ENCODE results near the gene KCNAB1.

Gene KCNAB1

DNA sequence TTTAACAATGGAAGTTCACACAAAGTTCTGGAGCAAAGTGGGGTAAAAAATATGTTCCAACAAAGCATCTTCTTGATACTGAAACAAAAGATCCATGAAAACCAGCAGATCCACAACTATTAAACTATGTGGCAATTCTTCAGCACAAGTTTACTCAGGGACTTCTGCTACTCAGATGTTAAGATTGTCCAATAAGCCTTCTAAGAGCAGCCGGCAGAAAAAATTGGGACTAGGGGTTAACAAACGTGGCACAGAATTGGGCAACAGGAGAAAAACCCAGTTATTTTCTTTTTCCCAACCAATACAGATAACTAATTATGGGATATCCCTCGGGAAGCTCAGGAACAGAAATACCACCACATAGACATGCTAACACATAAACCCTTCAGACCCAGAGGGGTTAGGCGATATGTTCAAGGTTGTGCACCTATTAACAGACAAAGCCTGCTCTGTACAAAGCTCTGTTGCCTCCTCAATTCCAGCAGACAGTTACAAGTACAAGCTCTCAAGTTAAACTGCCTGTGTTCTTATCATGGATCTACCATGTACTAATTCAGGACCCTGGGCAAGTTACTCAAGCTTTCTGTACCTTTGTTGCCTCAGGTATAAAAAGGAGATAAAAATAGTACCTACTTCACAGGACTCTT, 427.8 kb downstream of the KCNAB1 start:
- Histone ChIP-seq H3K36me3 (ENCODE audit: insufficient read depth, low read length) (peaks cover 99% of the 10 kb centered on the region), H3K27ac (ENCODE audit: low read depth, low read length, poor library complexity, severe bottlenecking) (no peak overlapping the region)

DNA sequence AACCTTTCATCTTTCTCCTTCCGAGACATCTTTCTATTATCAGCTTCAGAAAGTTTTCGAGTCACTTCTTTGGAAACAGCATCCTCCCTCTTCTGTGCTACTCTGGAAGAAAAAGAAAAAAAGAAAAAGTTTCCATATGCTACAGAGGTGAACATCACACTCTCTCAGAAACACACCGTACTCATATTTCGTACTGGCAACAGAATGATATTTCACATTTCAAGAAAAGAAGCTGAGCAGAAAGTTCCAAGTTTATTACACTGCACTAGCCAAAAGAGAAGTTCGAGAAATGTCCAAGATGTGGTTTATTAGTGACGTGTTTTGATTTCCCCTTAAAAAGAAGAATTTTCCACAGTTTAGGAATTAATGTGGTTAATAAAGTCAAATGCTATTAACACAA, 428.5 kb downstream of the KCNAB1 start:
- Histone ChIP-seq H3K79me2 (ENCODE audit: insufficient read depth, low read length) (peaks cover 23% of the 10 kb centered on the region), H3K4me3 (ENCODE audit: low read depth, low read length, poor library complexity, severe bottlenecking) (no peak overlapping the region), H3K4me1 (ENCODE audit: insufficient read depth, low read length, severe bottlenecking) (peaks cover 11% of the 10 kb centered on the region), H2AFZ (ENCODE audit: low read length) (no peak overlapping the region), H3K4me2 (ENCODE audit: low read length) (no peak overlapping the region), H4K20me1 (ENCODE audit: insufficient read depth, low read length) (no peaks in the 10 kb centered on the region), H3K9me3 (ENCODE audit: low read length) (no peaks in the 10 kb centered on the region), H3F3A (ENCODE audit: insufficient read depth, low read length) (no peaks in the 10 kb centered on the region), H3K27ac (ENCODE audit: low read depth, low read length, poor library complexity, severe bottlenecking) (no peak overlapping the region), H3K36me3 (ENCODE audit: insufficient read depth, low read length) (peaks cover 93% of the 10 kb centered on the region), H3K9me2 (ENCODE audit: low read depth, low read length) (no peaks in the 10 kb centered on the region), H3K27me3 (ENCODE audit: insufficient read depth, low read length) (no peaks in the 10 kb centered on the region), H3K9ac (ENCODE audit: low read length) (no peak overlapping the region)
- TF ChIP-seq, protein P1, sequence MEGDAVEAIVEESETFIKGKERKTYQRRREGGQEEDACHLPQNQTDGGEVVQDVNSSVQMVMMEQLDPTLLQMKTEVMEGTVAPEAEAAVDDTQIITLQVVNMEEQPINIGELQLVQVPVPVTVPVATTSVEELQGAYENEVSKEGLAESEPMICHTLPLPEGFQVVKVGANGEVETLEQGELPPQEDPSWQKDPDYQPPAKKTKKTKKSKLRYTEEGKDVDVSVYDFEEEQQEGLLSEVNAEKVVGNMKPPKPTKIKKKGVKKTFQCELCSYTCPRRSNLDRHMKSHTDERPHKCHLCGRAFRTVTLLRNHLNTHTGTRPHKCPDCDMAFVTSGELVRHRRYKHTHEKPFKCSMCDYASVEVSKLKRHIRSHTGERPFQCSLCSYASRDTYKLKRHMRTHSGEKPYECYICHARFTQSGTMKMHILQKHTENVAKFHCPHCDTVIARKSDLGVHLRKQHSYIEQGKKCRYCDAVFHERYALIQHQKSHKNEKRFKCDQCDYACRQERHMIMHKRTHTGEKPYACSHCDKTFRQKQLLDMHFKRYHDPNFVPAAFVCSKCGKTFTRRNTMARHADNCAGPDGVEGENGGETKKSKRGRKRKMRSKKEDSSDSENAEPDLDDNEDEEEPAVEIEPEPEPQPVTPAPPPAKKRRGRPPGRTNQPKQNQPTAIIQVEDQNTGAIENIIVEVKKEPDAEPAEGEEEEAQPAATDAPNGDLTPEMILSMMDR (IDR thresholded peaks at IDR 0.05; ENCODE audit: low read length), result no peak
- TF ChIP-seq EZH2 (IDR thresholded peaks at IDR 0.05; ENCODE audit: borderline replicate concordance, low read length), result no peak

More for the DNA sequence above, 427.8 kb downstream of the KCNAB1 start:
- H4K20me1 ChIP-seq (ENCODE audit: insufficient read depth, low read length), result no peaks in the 10 kb centered on the region
- peaks cover 4% of the 10 kb centered on the region for H3K4me1 ChIP-seq (ENCODE audit: insufficient read depth, low read length, severe bottlenecking)
- H3F3A ChIP-seq (ENCODE audit: insufficient read depth, low read length), result no peaks in the 10 kb centered on the region
- H3K79me2 ChIP-seq (ENCODE audit: insufficient read depth, low read length), result peaks cover 16% of the 10 kb centered on the region
- TF ChIP-seq, protein P1 (IDR thresholded peaks at IDR 0.05; ENCODE audit: low read length), result no peak
- no peak for TF ChIP-seq EZH2 (IDR thresholded peaks at IDR 0.05; ENCODE audit: borderline replicate concordance, low read length)
- H3K9me3 ChIP-seq (ENCODE audit: low read length), result no peaks in the 10 kb centered on the region
- H3K4me3 ChIP-seq (ENCODE audit: low read depth, low read length, poor library complexity, severe bottlenecking), result no peak overlapping the region
- no peak overlapping the region for H3K4me2 ChIP-seq (ENCODE audit: low read length)
- H3K27me3 ChIP-seq (ENCODE audit: insufficient read depth, low read length), result no peaks in the 10 kb centered on the region
- H3K9ac ChIP-seq (ENCODE audit: low read length), result no peak overlapping the region
- H3K9me2 ChIP-seq (ENCODE audit: low read depth, low read length), result no peaks in the 10 kb centered on the region
- no peak overlapping the region for H2AFZ ChIP-seq (ENCODE audit: low read length)

DNA sequence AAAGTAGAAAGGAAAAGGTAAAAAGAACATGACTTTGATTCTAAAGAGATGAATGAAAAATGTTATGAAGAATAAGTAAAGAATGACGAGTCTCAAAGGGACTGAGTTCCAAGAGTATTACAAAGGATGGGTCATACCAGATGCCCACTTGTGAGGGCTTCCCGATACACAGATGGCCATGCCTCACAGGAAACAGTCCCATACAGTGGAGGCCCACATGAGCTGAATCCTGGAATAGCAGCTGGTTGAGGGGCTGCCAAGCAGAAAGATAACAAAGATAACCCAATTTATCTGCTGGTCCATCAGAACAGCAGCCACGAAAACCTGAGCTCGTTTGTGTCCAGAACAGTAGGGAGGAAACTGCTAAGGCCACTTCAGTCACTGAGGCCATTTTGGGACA, 430.9 kb downstream of the KCNAB1 start:
- Histone ChIP-seq H4K20me1 (ENCODE audit: insufficient read depth, low read length) (no peaks in the 10 kb centered on the region), H3K4me3 (ENCODE audit: low read depth, low read length, poor library complexity, severe bottlenecking) (no peak overlapping the region), H3K27me3 (ENCODE audit: insufficient read depth, low read length) (no peaks in the 10 kb centered on the region), H3K4me1 (ENCODE audit: insufficient read depth, low read length, severe bottlenecking) (peaks cover 21% of the 10 kb centered on the region), H3K9ac (ENCODE audit: low read length) (no peak overlapping the region), H3K27ac (ENCODE audit: low read depth, low read length, poor library complexity, severe bottlenecking) (no peak overlapping the region), H3K79me2 (ENCODE audit: insufficient read depth, low read length) (peaks cover 32% of the 10 kb centered on the region), H3K9me3 (ENCODE audit: low read length) (no peaks in the 10 kb centered on the region), H3K4me2 (ENCODE audit: low read length) (no peak overlapping the region), H3K9me2 (ENCODE audit: low read depth, low read length) (no peaks in the 10 kb centered on the region), H3K36me3 (ENCODE audit: insufficient read depth, low read length) (peaks cover 69% of the 10 kb centered on the region), H2AFZ (ENCODE audit: low read length) (no peak overlapping the region), H3F3A (ENCODE audit: insufficient read depth, low read length) (no peaks in the 10 kb centered on the region)
- TF ChIP-seq, protein P1 (IDR thresholded peaks at IDR 0.05; ENCODE audit: low read length), result no peak
- no peak for TF ChIP-seq EZH2 (IDR thresholded peaks at IDR 0.05; ENCODE audit: borderline replicate concordance, low read length)
